ENCODE results near the gene ENTPD8.

ENTPD8 gene

DNA sequence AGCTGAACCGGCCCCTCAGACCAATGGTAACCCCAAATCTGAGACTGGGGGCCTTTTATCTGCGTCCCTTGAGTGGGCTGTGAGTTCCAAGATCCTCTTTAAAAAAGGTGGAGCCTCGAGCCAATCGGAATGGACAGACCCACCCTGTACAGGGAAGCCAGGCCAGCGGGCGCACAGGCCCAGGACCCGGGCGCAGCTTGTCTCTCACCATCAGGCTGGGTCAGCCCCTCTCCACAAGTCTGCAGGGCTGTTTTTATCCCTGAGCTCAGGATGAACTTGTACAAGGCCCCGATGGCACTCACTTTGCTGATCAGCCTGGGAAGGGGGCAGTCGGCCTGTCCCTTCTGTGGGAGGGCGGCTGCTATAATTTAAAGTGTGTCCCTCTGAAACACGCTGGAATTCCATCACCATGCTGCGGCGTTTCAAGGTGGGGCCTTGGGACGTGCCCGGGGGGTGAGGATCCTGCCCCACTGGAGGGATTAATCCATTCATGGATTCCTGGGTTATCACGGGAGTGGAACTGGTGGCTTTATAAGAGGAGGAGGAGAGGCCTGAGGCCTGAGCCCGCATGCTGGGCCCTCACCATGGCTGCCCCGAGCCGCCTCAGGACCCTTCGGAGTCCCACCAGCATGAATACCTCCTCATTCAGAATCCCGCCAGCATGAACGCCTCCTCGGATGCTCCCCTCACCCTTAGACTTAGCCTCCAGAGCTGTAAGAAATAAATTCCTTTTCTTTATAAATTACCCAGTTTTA lies 32.3 kb downstream of the ENTPD8 start:
- no peak for DNase-seq

- DNase-seq, result no peak
Measured at GRCh38 chr9:137407590-137408300, 33.4 kb downstream of the ENTPD8 start.

GRCh38 chr9:137406876-137407589 lies 34.1 kb downstream of the ENTPD8 start:
- DNase-seq, result peak; percentile 13

DNA sequence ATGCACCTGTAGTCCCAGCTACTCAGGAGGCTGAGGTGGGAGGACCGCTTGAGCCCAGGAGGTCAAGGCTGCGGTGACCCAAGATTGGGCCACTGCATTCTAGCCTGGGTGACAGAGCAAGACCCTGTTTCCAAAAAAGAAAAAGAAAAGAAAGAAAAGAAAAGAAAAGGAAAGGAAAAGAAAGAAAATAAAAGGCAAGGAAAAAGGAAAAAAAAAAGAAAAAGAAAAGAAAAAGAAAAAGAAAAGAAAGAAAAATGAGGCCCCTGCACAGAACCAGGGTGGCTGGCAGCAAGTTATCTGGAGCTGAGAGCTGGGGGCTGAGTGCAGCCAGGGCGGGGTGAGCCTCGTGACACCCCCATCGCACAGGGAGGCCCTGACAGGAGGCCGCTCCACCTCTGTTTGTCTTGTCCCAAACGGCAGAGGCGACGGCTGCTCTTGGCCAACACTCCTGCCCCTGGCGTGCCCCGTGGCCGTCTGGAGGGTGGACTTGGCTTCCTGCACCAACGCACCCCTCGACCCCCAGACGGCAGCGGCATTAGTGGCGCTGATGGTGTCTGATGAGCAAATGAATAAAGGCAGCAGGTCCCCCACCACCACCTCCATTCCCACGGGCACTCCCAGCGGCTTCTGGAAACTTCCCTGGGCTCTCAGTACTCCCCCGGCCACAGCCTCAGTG lies 34.9 kb downstream of the ENTPD8 start:
- DNase-seq, result no peak

GRCh38 chr9:137405677-137406081 lies 35.5 kb downstream of the ENTPD8 start:
- no peak for DNase-seq

GRCh38 chr9:137404961-137405567 lies 36.1 kb downstream of the ENTPD8 start:
- no peak for DNase-seq

DNA sequence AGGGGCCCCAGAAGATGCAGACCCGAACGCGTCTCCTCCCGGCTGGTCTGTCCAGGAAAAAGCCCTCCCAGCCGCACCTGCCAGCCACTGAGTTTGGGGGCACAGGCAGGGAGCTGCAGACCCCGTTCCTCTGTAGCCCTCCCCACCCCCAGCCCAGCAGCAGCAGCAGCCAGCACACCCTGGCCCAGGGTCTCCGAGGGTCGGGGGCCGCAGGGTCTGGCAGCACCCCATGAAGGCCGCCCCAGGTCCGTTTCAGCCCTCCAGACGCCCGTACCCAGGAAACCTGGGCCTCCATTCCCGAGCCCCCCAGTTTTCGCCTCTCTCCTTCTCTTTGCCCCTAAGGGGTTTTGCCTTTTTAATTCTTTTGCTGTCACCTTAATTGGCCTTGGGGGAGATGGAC lies 37.9 kb downstream of the ENTPD8 start:
- no peak for DNase-seq

- no peak for DNase-seq
Measured at GRCh38 chr9:137402746-137403145, 38.4 kb downstream of the ENTPD8 start.

DNA sequence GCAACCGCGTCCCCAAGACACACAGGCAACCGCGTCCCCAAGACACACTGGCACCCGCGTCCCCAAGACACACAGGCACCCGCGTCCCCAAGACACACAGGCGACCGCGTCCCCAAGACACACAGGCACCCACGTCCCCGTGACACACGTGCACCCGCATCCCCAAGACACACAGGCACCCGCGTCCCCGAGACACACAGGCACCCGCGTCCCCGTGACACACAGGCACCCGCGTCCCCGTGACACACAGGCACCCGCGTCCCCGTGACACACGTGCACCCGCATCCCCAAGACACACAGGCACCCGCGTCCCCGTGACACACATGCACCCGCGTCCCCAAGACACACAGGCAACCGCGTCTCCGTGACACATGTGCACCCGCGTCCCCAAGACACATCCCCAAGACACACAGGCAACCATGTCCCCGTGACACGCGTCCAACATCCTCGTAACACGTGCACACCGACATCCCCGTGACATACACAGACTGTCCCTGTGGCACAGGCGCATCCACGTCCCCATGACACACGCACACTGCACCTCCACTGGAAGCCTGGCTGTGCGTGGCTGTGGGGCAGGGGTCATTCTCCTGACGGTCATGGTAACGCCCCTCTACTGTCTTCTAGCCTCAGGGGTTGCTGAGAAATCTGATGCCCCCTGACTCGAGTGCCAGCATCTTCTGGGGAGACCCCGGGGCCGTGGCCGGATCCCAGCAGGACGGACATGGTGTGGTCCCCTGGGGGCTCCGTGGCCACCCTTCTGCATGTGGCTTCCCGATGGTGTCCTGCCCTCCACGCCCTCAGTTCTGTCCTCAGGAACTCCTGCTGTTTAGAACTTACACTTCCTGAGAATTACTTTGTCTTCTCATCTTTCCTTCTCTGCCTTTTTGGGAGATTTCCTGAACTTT lies 42.3 kb downstream of the ENTPD8 start:
- no peak for DNase-seq

- DNase-seq, result no peak
Measured at GRCh38 chr9:137397675-137398423, 43.3 kb downstream of the ENTPD8 start.

DNA sequence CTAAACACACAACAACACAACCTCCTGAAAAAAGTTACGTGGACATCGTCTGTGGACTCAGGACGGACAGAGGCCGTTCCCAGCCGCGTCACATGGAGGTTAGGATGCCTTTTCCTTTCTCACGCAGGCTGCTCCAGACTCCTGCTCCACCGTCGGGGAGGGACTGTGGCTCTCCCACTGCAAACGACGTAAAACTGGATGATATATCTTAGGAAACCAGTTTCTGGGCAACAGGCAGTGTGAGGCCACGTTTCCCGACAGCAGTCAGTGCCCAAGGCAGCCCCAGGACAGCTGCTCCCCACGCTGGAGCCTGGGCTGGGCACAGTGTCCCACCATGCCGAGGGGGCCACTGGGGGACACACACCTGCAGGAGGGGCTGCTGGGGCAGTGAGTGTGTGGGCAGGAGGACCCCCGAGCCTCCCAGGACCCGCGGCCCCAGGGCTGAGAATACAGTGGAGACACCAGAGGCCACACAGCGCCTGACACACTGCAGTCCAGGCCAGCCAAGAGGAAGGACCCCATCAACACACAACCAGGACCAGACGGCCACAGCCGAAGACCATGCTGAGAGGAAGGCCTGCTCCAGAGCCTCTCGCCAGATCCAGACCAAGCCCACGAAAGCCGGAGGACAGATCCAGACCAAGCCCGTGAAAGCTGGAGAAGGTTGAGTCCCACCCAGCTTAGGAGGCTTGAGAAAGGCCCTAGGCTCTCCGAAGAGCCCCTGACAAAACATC lies 44.4 kb downstream of the ENTPD8 start:
- no peak for DNase-seq

DNA sequence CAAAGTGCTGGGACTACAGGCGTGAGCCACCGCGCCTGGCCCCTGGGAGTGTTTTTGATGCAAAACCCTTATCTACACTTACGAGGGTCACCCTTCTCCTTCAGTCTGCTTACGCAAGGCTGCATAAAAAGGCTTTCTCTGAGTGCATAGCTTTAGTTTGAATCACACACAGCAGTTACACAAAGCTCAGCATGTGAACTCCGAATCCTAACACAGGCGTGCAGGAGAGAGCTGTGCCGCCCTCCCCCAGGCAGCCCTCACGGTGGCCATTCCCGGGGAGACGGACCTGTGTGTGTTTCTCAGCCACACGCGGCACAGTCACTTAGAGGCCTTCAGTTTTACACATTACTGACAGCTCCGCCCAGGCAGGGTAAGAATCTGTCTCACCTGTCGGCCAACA lies 44.9 kb downstream of the ENTPD8 start:
- no peak for DNase-seq

- DNase-seq, result no peak
Measured at GRCh38 chr9:137395666-137396010, 45.5 kb downstream of the ENTPD8 start.

- DNase-seq, result no peak
Measured at GRCh38 chr9:137394866-137395665, 46.1 kb downstream of the ENTPD8 start.

DNA sequence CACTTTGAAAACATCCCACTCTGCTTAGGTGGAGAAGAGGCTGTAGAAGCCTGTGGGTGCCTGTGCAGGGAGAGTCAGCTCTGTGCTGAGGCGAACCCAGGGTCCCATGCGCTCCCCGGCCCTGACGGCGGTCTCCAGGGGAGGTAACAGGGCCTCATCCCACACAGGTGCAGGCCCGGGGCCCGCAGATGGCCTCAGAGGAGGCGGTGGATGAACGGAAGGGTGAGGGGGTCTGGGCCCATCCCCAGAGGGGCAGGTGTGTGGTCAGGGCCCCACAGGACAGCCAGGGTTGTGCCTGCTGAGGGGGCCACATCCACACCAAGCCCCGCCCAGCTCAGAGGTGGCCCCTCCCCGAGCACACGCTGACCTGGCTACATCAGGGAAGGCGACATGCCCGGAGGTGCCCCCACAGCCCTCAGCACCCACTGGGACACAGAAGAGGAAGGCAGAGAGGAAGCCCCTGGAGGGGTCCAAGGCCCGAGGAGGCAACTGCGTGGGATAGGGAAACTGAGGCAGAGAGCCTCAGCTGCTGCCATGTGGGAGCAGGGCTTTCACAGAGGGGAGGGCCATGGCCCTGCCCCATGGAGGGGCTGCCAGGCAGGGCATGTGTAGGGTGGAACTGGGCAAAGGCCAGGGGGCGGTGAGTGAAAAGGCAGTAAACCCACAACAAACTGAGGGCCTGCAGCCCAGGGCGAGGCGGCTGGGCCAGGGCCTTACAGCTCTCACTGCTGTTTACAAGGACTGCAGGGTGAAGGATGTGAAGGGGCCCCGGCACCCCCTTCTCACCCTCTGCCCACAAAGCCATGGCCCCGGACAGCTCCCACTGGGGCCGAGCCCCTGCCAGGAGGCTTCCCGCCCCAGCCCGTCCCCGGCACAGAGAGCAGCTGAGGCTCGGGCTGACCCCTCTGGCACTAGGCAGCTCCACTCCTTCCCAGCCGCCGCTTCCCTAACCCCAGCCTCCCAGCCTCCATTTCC lies 47.7 kb downstream of the ENTPD8 start:
- no peak for DNase-seq

DNA sequence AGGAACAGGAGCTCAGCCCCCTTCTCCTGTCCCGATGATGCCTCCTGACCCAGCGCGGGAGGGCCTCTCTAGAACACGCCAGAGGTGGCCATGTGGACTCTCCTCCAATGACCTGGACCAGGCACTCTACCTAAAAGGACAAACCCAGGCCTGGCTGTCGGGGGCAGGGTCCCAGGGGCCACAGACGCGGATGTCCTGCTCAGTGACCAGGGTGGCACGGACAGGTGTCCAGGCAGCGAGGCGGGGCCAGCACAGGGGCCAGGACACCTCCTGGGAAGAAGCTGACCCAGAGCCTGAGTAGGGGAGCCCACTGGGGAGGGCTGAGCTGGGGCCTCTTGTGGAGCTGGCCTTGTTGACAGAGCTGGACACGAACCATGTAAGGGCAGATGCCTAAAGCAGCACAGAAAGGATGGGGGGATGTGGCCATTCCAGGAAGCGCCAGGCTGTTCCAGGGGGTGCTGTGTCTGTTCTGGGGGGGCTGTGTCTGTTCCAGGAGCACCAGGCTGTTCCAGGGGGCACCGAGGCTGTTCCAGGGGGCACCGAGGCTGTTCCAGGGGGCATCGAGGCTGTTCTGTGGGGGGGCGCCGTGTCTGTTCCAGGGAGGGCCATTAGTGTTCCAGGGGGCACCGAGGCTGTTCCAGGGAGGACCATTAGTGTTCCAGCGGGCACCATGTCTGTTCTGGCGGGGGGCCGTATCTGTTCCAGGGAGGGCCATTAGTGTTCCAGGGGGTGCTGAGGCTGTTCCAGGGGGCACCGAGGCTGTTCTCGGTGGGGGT lies 48.7 kb downstream of the ENTPD8 start:
- DNase-seq, result no peak

DNA sequence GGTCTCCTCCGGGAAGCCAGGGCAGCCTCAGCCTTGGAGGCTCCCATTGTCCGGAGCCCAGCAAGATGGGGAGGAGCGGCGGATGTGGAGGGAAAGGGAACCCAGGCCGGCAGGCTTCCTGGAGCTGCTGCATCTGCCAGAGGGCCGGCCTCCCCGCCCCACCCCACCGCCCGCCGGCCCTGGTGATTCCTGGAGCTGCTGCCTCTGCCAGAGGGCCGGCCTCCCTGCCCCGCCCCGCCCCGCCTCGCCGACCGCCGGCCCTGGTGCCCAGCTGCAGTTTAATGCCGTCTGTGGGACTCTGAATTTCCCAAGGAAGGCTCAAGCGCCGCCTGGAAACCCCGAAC lies 49.8 kb downstream of the ENTPD8 start:
- no peak for DNase-seq
